Upper lobe of left lung (tissue), 4 donors: Measurements from ENCODE around the gene LRRC53.

Experiments
- CTCF ChIP-seq, 6 experiments: fragments of 450-650 bp in 4 of 6; fragments of 200-600 bp in 2 of 6; sonication (generic) in 2 of 6; IDR thresholded peaks; one replicate each; pipeline ENCODE4 v1.5.1; 2016 to 2019; ENCODE audit warnings: antibody characterized with exemption in 6 of 6
- EP300 ChIP-seq, 4 donors: sonication (generic); formaldehyde crosslinking; IDR thresholded peaks; one replicate each; pipeline ENCODE4 v1.5.1; 2017; ENCODE audit warnings: antibody characterized with exemption in 4 of 4, control low read depth in 2 of 4
- POLR2A ChIP-seq, 4 donors: fragments of 450-650 bp; IDR thresholded peaks; one replicate each; pipeline ENCODE4 v1.5.1; 2016 to 2017; ENCODE audit warnings: antibody characterized with exemption in 4 of 4, mild to moderate bottlenecking in 2 of 4
- POLR2AphosphoS5 ChIP-seq, 2 donors: sonication (generic); formaldehyde crosslinking; IDR thresholded peaks; one replicate each; pipeline ENCODE4 v1.5.1; 2017; ENCODE audit warnings: antibody characterized with exemption in 2 of 2

DNA sequence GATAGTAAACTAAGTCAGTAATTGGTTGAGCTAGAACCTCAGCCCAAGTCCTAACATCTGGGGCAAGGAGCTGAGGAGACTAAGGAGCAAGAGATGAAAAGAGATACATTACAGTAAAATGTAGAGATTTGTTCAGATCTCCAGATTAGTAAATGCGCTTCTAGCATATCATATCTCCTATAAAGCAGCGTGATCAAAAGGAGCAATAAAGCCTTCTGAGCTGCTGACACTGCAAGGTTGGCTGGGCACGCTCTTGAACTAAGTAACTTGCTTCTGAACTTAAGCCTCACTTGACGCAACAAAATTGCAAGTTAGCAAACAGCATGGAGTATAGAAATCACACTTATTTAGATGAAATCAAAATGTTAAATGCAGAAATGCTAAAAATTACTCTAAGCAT, 80.9 kb downstream of the LRRC53 start:
- TF ChIP-seq CTCF (IDR thresholded peaks at IDR 0.05) = no peak
- no peak for TF ChIP-seq POLR2AphosphoS5 (IDR thresholded peaks at IDR 0.05)
- no peak for TF ChIP-seq EP300 (IDR thresholded peaks at IDR 0.05)
- TF ChIP-seq POLR2A (IDR thresholded peaks at IDR 0.05) = no peak
